B cell (primary cell): ENCODE measurements around the gene TXLNA. TPM values are rescaled to one million over a fixed set of nuclear protein-coding genes. Genes with fewer than 3 reads are reported as not detected.

Experiments
- ATAC-seq: fragments of 200-7000 bp; cut with Tn5 transposase; one replicate; pipeline ENCODE4 v1.10.0; 2021; ENCODE audit warnings: low read depth, mild to moderate bottlenecking, moderate number of reproducible peaks, moderate library complexity
- CTCF ChIA-PET: fragments of 350-600 bp; sonication (Branson Sonifier 250); formaldehyde crosslinking; loops from one replicate; lab custom pipeline; 2021; ENCODE audit warnings: antibody characterized with exemption, inconsistent platforms; lab: Charles Lee
- POLR2A ChIA-PET: fragments of 350-600 bp; sonication (Branson Sonifier 250); formaldehyde crosslinking; loops from one replicate; lab custom pipeline; 2021; ENCODE audit warnings: antibody characterized with exemption; lab: Charles Lee
- DNase-seq: peaks from one replicate; pipeline ENCODE4 v3.0.0; 2013
- H2AFZ ChIP-seq: 2 replicates; pipeline ENCODE4 v1.6.1; 2012; ENCODE audit warnings: mild to moderate bottlenecking, low read depth, low read length; ENCODE audit not compliant: insufficient read depth, poor library complexity, severe bottlenecking
- H3K27ac ChIP-seq, 2 donors: 1 replicate in 1 of 2; 2 replicates in 1 of 2; pipeline ENCODE4 v1.5.1; 2012 to 2013; ENCODE audit warnings: low read length in 2 of 2, mild to moderate bottlenecking in 2 of 2, moderate library complexity in 1 of 2
- H3K27me3 ChIP-seq, 4 experiments: fragments of 200-600 bp in 1 of 4; sonication (generic) in 1 of 4; replicated peaks in 1 of 4; 1 replicate in 2 of 4; 2 replicates in 2 of 4; pipeline versions ENCODE4 v1.6.1 to v1.7.0; 2013 to 2016; ENCODE audit warnings: low read length in 3 of 4, mild to moderate bottlenecking in 2 of 4, mixed read lengths in 1 of 4, moderate library complexity in 1 of 4; ENCODE audit not compliant: insufficient read depth in 4 of 4, control insufficient read depth in 3 of 4; ENCODE audit errors: control extremely low read depth in 1 of 4
- H3K36me3 ChIP-seq, 2 experiments: replicated peaks in 1 of 2; 1 replicate in 1 of 2; 2 replicates in 1 of 2; pipeline versions ENCODE4 v1.6.1 to v1.7.1; 2013; ENCODE audit warnings: low read length in 1 of 2; ENCODE audit not compliant: insufficient read depth in 2 of 2, control insufficient read depth in 1 of 2; ENCODE audit errors: control extremely low read depth in 1 of 2, extremely low read depth in 1 of 2
- H3K4me1 ChIP-seq, 2 donors: fragments of 200-600 bp in 1 of 2; sonication (generic) in 1 of 2; 1 replicate in 1 of 2; 2 replicates in 1 of 2; pipeline versions ENCODE4 v1.5.1 to v1.6.1; 2013 to 2017; ENCODE audit warnings: low read length in 2 of 2; ENCODE audit not compliant: control insufficient read depth in 2 of 2, insufficient read depth in 2 of 2
- H3K4me2 ChIP-seq: replicated peaks from 2 replicates; pipeline ENCODE3; 2012; ENCODE audit warnings: mild to moderate bottlenecking, low read depth, low read length; ENCODE audit not compliant: poor library complexity, severe bottlenecking
- H3K4me3 ChIP-seq, 5 experiments: fragments of 200-600 bp in 1 of 5; sonication (generic) in 1 of 5; 1 replicate in 3 of 5; 2 replicates in 2 of 5; pipeline versions ENCODE4 v1.5.1 to v1.7.0; 2011 to 2016; ENCODE audit warnings: low read length in 4 of 5, mild to moderate bottlenecking in 4 of 5, low read depth in 2 of 5, control low read depth in 1 of 5, moderate library complexity in 1 of 5; ENCODE audit not compliant: insufficient read depth in 1 of 5; ENCODE audit errors: control extremely low read depth in 1 of 5, extremely low read depth in 1 of 5
- H3K79me2 ChIP-seq: fragments of 200-600 bp; sonication (generic); one replicate; pipeline ENCODE4 v1.6.0; 2016; ENCODE audit warnings: low read length; ENCODE audit not compliant: control insufficient read depth, insufficient read depth
- H3K9ac ChIP-seq: fragments of 200-600 bp; sonication (generic); 2 replicates; pipeline ENCODE4 v1.6.1; 2017; ENCODE audit warnings: mild to moderate bottlenecking, low read length, moderate library complexity
- H3K9me3 ChIP-seq, 3 donors: one replicate each; pipeline versions ENCODE4 v1.6.1 to v1.7.1; 2013; ENCODE audit warnings: low read length in 2 of 3; ENCODE audit not compliant: control insufficient read depth in 2 of 3, insufficient read depth in 1 of 3; ENCODE audit errors: control extremely low read depth in 1 of 3
- H4K20me1 ChIP-seq: 2 replicates; pipeline ENCODE4 v1.6.0; 2012; ENCODE audit warnings: mild to moderate bottlenecking, low read length; ENCODE audit not compliant: insufficient read depth, control insufficient read depth, poor library complexity, severe bottlenecking
- H3K27ac Mint-ChIP-seq: one replicate; pipeline ENCODE4 v1.8.0; 2021; ENCODE audit warnings: mixed read lengths
- H3K27me3 Mint-ChIP-seq: one replicate; pipeline ENCODE4 v1.8.0; 2021; ENCODE audit warnings: mixed read lengths
- H3K4me1 Mint-ChIP-seq: one replicate; pipeline ENCODE4 v1.8.0; 2021; ENCODE audit warnings: mixed read lengths
- H3K4me3 Mint-ChIP-seq: one replicate; pipeline ENCODE4 v1.8.0; 2021; ENCODE audit warnings: mixed read lengths
- H3K9me3 Mint-ChIP-seq: one replicate; pipeline ENCODE4 v1.8.0; 2022; ENCODE audit warnings: mixed read lengths; ENCODE audit not compliant: insufficient read depth
- CTCF ChIP-seq: fragments of 200-600 bp; IDR thresholded peaks from one replicate; pipeline ENCODE4 v1.8.0; 2022; ENCODE audit warnings: antibody characterized with exemption, mild to moderate bottlenecking
- EZH2 ChIP-seq: IDR thresholded peaks from 2 replicates; pipeline ENCODE4 v1.6.1; 2012; ENCODE audit warnings: borderline replicate concordance, low read depth, mild to moderate bottlenecking, moderate library complexity, low read length; ENCODE audit not compliant: insufficient read depth, poor library complexity, severe bottlenecking
- WGBS: methylation state at CpG from one replicate; pipeline ENCODE4 v1.1.5; 2013; ENCODE audit warnings: missing lambda C conversion rate; ENCODE audit not compliant: insufficient coverage; 5-methylcytosine and 5-hydroxymethylcytosine counted together
- intact Hi-C: fragments of 100-400 bp; cut with micrococcal nuclease; formaldehyde crosslinking; loops from one replicate; pipeline ENCODE4 v1.10.0; 2022
- polyA plus RNA-seq: library from polyadenylated mRNA; depleted of rRNA; stranded (reverse); fragments of >200 nt; gene quantifications from 2 replicates; pipeline ENCODE4 v1.2.3, GENCODE V29; 2012
- total RNA-seq, 2 donors: library from RNA; stranded (reverse); fragments of 120-200 nt in 1 of 2; gene quantifications; 1 replicate in 1 of 2; 2 replicates in 1 of 2; pipeline versions ENCODE4 v1.2.3 to v1.2.4, GENCODE V29; 2013 to 2022

Gene TXLNA
- total and polyA plus RNA-seq, 2 donors (not counting 1 experiment from before 2014, with no cell fraction given), result 23.0 to 38.3 TPM

GRCh38 chr1:32182060-32182459, 2.6 kb downstream of the TXLNA start:
- Histone ChIP-seq H3K4me3 (no peak overlapping the region), H4K20me1 (peaks cover 37% of the 10 kb centered on the region), H3K27ac (no peak overlapping the region), H3K9ac (no peak overlapping the region), H3K36me3 (peaks cover 0 to 31% of the 10 kb centered on the region in 2 experiments), H2AFZ (no peak overlapping the region), H3K9me3 (no peaks in the 10 kb centered on the region), H3K27me3 (no peaks in the 10 kb centered on the region), H3K4me2 (no peak overlapping the region), H3K4me1 (peaks cover 21 to 31% of the 10 kb centered on the region in 2 donors), H3K79me2 (peaks cover 61% of the 10 kb centered on the region)
- Mint-ChIP-seq H3K4me1 (peaks cover 44% of the 10 kb centered on the region), H3K27ac (no peak overlapping the region), H3K9me3 (no peaks in the 10 kb centered on the region), H3K27me3 (no peaks in the 10 kb centered on the region), H3K4me3 (peak overlapping the region; percentile 49)
- 94% methylated on average over 6 of the region's 6 CpGs for WGBS
- ChIA-PET CTCF (interaction anchor here (0.6 to 1.1 kb wide), 3 partner anchors 11 to 66 kb away, joined by 3 read pairs; no protein-coding TSS in a partner anchor), POLR2A (interaction anchor here (0.6 to 0.7 kb wide), 3 partner anchors 24 to 75 kb away, joined by 3 to 9 read pairs (median 5); no protein-coding TSS in a partner anchor)
- ATAC-seq (no peak), DNase-seq (no peak)
- intact Hi-C loops, result no loop called here
- no peak for TF ChIP-seq CTCF
- no peak for TF ChIP-seq EZH2

GRCh38 chr1:32184650-32185049, 5.2 kb downstream of the TXLNA start:
- no peak overlapping the region for H2AFZ ChIP-seq
- intact Hi-C loops, result no loop called here
- H3K27me3 ChIP-seq, result no peaks in the 10 kb centered on the region
- no peak overlapping the region for H3K4me3 ChIP-seq
- H3K27ac ChIP-seq, result no peak overlapping the region
- peaks cover 53% of the 10 kb centered on the region for H4K20me1 ChIP-seq
- POLR2A ChIA-PET, result no interaction called here
- CTCF ChIA-PET, result interaction anchor here (0.5 kb wide), 1 partner anchor 311 kb away, joined by 3 read pairs; no protein-coding TSS in a partner anchor
- no peak overlapping the region for H3K9ac ChIP-seq
- Mint-ChIP-seq H3K4me1 (peaks cover 38% of the 10 kb centered on the region), H3K4me3 (no peak overlapping the region), H3K27me3 (no peaks in the 10 kb centered on the region), H3K9me3 (no peaks in the 10 kb centered on the region), H3K27ac (no peak overlapping the region)
- peaks cover 16 to 23% of the 10 kb centered on the region in 2 donors for H3K4me1 ChIP-seq
- H3K36me3 ChIP-seq, result peaks cover 0 to 56% of the 10 kb centered on the region in 2 experiments
- H3K9me3 ChIP-seq, result no peaks in the 10 kb centered on the region
- no peak for TF ChIP-seq CTCF
- no peak for TF ChIP-seq EZH2
- H3K79me2 ChIP-seq, result peaks cover 68% of the 10 kb centered on the region
- no peak for DNase-seq
- no peak for ATAC-seq
- H3K4me2 ChIP-seq, result no peak overlapping the region
